Neural cell (in vitro differentiated cells): Measurements from ENCODE around the gene PASD1. TPM values are rescaled to one million over a fixed set of nuclear protein-coding genes. Genes with fewer than 3 reads are reported as not detected.

ENCODE experiments used
- H2AFZ ChIP-seq: fragments of 200-600, 300-800 bp; sonication (generic), shearing (Covaris generic); 2 replicates; pipeline ENCODE4 v1.6.0; 2014; ENCODE audit warnings: low read depth, mild to moderate bottlenecking, antibody characterized with exemption, low read length, moderate library complexity
- H3F3A ChIP-seq: fragments of 200-600 bp; shearing (Covaris generic); 2 replicates; pipeline ENCODE4 v1.6.1; 2016; ENCODE audit warnings: mild to moderate bottlenecking, moderate library complexity, mixed read lengths, antibody characterized with exemption, low read length; ENCODE audit not compliant: insufficient read depth, poor library complexity, severe bottlenecking
- H3K27ac ChIP-seq: fragments of 200-600, 300-800 bp; sonication (generic), shearing (Covaris generic); 2 replicates; pipeline ENCODE4 v1.5.1; 2014; ENCODE audit warnings: mild to moderate bottlenecking, low read length, moderate library complexity
- H3K27me3 ChIP-seq: fragments of 300-800, 200-600 bp; sonication (generic), shearing (Covaris generic); 2 replicates; pipeline ENCODE4 v1.6.0; 2014; ENCODE audit warnings: mild to moderate bottlenecking, low read depth, low read length, moderate library complexity; ENCODE audit not compliant: insufficient read depth
- H3K36me3 ChIP-seq: fragments of 300-800, 200-600 bp; sonication (generic), shearing (Covaris generic); 2 replicates; pipeline ENCODE4 v1.5.1; 2014; ENCODE audit warnings: mild to moderate bottlenecking, antibody characterized with exemption, low read length, moderate library complexity; ENCODE audit not compliant: insufficient read depth
- H3K4me2 ChIP-seq: fragments of 300-800, 200-600 bp; sonication (generic), shearing (Covaris generic); 2 replicates; pipeline ENCODE4 v1.6.0; 2014; ENCODE audit warnings: mild to moderate bottlenecking, low read length
- H3K4me3 ChIP-seq: fragments of 300-800, 200-600 bp; sonication (generic), shearing (Covaris generic); 2 replicates; pipeline ENCODE4 v1.5.1; 2014; ENCODE audit warnings: mild to moderate bottlenecking, low read length, moderate library complexity
- H3K79me2 ChIP-seq: fragments of 200-600 bp; shearing (Covaris generic); replicated peaks from 2 replicates; pipeline ENCODE4 v1.6.0; 2014; ENCODE audit warnings: mild to moderate bottlenecking, low read length, moderate library complexity; ENCODE audit not compliant: insufficient read depth
- H3K9ac ChIP-seq: fragments of 300-800, 200-600 bp; sonication (generic), shearing (Covaris generic); 2 replicates; pipeline ENCODE4 v1.6.1; 2016; ENCODE audit warnings: mild to moderate bottlenecking, low read length, mixed read lengths
- H3K9me2 ChIP-seq: fragments of 200-600 bp; shearing (Covaris generic); 2 replicates; pipeline ENCODE4 v1.6.1; 2016; ENCODE audit warnings: mild to moderate bottlenecking, low read length, mixed read lengths; ENCODE audit not compliant: insufficient read depth
- H3K9me3 ChIP-seq: fragments of 200-600, 300-800 bp; sonication (generic), shearing (Covaris generic); 2 replicates; pipeline ENCODE4 v1.6.1; 2016; ENCODE audit warnings: mild to moderate bottlenecking, mixed run types, low read length, moderate library complexity, mixed read lengths
- H4K20me1 ChIP-seq: fragments of 200-600 bp; shearing (Covaris generic); 2 replicates; pipeline ENCODE4 v1.6.1; 2016; ENCODE audit warnings: mild to moderate bottlenecking, mixed run types; ENCODE audit not compliant: insufficient read depth
- EP300 ChIP-seq: fragments of 450-650 bp; conservative IDR thresholded peaks from 2 replicates; pipeline ENCODE4 v1.6.1; 2014; ENCODE audit warnings: antibody characterized with exemption, mild to moderate bottlenecking, moderate library complexity; ENCODE audit not compliant: poor library complexity, severe bottlenecking
- EZH2 ChIP-seq: fragments of 200-600, 300-800 bp; shearing (Covaris generic), sonication (generic); IDR thresholded peaks from 2 replicates; pipeline ENCODE4 v1.6.1; 2014; ENCODE audit warnings: antibody characterized with exemption, low read length, borderline replicate concordance, mild to moderate bottlenecking; ENCODE audit not compliant: insufficient read depth, poor library complexity, severe bottlenecking
- MXI1 ChIP-seq: fragments of 450-650 bp; conservative IDR thresholded peaks from 2 replicates; pipeline ENCODE4 v1.6.1; 2014; ENCODE audit warnings: antibody characterized with exemption, mild to moderate bottlenecking; ENCODE audit not compliant: poor library complexity, severe bottlenecking
- POLR2AphosphoS5 ChIP-seq: IDR thresholded peaks from 2 replicates; pipeline ENCODE4 v1.6.1; 2012
- RAD21 ChIP-seq: fragments of 450-650 bp; conservative IDR thresholded peaks from 2 replicates; pipeline ENCODE4 v1.6.1; 2014; ENCODE audit warnings: antibody characterized with exemption, mild to moderate bottlenecking, moderate library complexity
- REST ChIP-seq: IDR thresholded peaks from 2 replicates; pipeline ENCODE4 v1.6.1; 2012; ENCODE audit warnings: borderline replicate concordance
- SMC3 ChIP-seq: fragments of 450-650 bp; conservative IDR thresholded peaks from 2 replicates; pipeline ENCODE4 v1.6.1; 2014; ENCODE audit warnings: antibody characterized with exemption, mild to moderate bottlenecking, moderate library complexity; ENCODE audit not compliant: poor library complexity
- TAF1 ChIP-seq: IDR thresholded peaks from 2 replicates; pipeline ENCODE4 v1.6.1; 2012; ENCODE audit warnings: low read depth
- polyA plus RNA-seq: library from polyadenylated mRNA; depleted of rRNA; stranded (reverse); fragments of >200 nt; gene quantifications from 2 replicates; pipeline ENCODE4 v1.2.3, GENCODE V29; 2014
- TF ChIP-seq, protein P1 (sequence below): fragments of 450-650 bp; IDR thresholded peaks from 2 replicates; pipeline ENCODE4 v1.5.1; 2014; ENCODE audit warnings: antibody characterized with exemption, mild to moderate bottlenecking, moderate library complexity; ENCODE audit not compliant: poor library complexity, severe bottlenecking

PASD1 gene
- polyA plus RNA-seq, 1 donor from 2014 or later: not detected

DNA sequence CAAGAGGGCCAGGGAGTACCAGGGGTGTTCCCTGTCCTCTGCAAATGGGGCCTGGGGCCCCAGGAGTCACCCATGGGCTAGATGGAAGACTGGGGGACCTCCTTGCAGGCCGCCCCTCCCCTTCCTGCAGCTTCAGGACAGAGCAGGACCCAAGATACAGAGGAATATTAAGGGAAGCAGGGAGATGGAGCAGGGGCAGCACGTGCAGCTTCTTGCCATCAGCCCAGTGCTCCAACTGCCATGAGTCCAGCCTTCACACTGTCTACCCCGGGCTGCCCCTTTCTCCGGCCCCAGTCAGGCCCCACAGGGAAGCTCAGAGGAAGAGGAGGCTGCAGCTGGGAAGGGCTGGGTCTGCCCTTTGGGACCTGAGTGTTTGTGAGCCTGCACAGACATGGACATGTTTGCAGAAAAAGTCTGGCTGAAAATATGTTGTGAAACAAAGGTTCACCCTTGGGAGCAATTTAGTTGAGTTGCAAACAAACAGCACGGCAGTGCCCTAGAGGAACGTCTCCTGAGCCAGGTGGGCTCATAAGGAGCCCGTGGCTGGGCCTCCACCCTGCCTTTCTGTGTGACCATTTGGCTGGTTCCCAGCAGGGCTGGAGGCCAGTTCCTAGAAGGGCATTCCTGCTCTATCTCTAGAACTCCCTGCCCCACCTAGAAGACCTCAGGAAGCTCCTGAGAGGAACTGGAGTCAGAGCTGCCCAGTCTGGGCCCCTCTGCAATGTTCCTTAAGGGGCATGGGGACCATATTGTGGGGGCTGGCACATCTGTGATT lies 161.3 kb downstream of the PASD1 start:
- no peaks in the 10 kb centered on the region for H3K9me3 ChIP-seq
- no peak overlapping the region for H3K27ac ChIP-seq
- TF ChIP-seq RAD21 (no peak), REST (no peak), MXI1 (no peak), SMC3 (no peak), TAF1 (no peak), POLR2AphosphoS5 (no peak), EZH2 (no peak), EP300 (no peak)
- TF ChIP-seq, protein P1, sequence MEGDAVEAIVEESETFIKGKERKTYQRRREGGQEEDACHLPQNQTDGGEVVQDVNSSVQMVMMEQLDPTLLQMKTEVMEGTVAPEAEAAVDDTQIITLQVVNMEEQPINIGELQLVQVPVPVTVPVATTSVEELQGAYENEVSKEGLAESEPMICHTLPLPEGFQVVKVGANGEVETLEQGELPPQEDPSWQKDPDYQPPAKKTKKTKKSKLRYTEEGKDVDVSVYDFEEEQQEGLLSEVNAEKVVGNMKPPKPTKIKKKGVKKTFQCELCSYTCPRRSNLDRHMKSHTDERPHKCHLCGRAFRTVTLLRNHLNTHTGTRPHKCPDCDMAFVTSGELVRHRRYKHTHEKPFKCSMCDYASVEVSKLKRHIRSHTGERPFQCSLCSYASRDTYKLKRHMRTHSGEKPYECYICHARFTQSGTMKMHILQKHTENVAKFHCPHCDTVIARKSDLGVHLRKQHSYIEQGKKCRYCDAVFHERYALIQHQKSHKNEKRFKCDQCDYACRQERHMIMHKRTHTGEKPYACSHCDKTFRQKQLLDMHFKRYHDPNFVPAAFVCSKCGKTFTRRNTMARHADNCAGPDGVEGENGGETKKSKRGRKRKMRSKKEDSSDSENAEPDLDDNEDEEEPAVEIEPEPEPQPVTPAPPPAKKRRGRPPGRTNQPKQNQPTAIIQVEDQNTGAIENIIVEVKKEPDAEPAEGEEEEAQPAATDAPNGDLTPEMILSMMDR: no peak
- no peaks in the 10 kb centered on the region for H3K79me2 ChIP-seq
- no peak overlapping the region for H2AFZ ChIP-seq
- no peak overlapping the region for H3K9ac ChIP-seq
- no peaks in the 10 kb centered on the region for H3F3A ChIP-seq
- no peaks in the 10 kb centered on the region for H3K36me3 ChIP-seq
- no peaks in the 10 kb centered on the region for H3K27me3 ChIP-seq
- no peaks in the 10 kb centered on the region for H4K20me1 ChIP-seq
- H3K9me2 ChIP-seq: no peaks in the 10 kb centered on the region
- no peak overlapping the region for H3K4me2 ChIP-seq
- H3K4me3 ChIP-seq: no peak overlapping the region

GRCh38 chrX:151725338-151725614 lies 161.8 kb downstream of the PASD1 start:
- no peak overlapping the region for H2AFZ ChIP-seq
- no peaks in the 10 kb centered on the region for H3K9me2 ChIP-seq
- no peaks in the 10 kb centered on the region for H3K36me3 ChIP-seq
- TF ChIP-seq TAF1: no peak
- TF ChIP-seq, protein P1: no peak
- no peak for TF ChIP-seq EZH2
- no peak for TF ChIP-seq SMC3
- no peak for TF ChIP-seq REST
- no peak for TF ChIP-seq POLR2AphosphoS5
- no peak for TF ChIP-seq EP300
- TF ChIP-seq RAD21: no peak
- TF ChIP-seq MXI1: no peak
- H3F3A ChIP-seq: no peaks in the 10 kb centered on the region
- no peak overlapping the region for H3K9ac ChIP-seq
- no peaks in the 10 kb centered on the region for H3K9me3 ChIP-seq
- no peak overlapping the region for H3K4me2 ChIP-seq
- no peaks in the 10 kb centered on the region for H4K20me1 ChIP-seq
- no peak overlapping the region for H3K27ac ChIP-seq
- H3K27me3 ChIP-seq: no peaks in the 10 kb centered on the region
- no peaks in the 10 kb centered on the region for H3K79me2 ChIP-seq
- H3K4me3 ChIP-seq: no peak overlapping the region
